HEK293T (cell line): ENCODE measurements around the gene KIDINS220.

ENCODE experiments used
- CTCF ChIA-PET: fragments of 350-600 bp; formaldehyde crosslinking; extraction: SDS; loops from one replicate; lab custom pipeline; 2021; ENCODE audit warnings: antibody characterized with exemption, inconsistent platforms; lab: Yijun Ruan, JAX
- POLR2A ChIA-PET: fragments of 350-600 bp; formaldehyde crosslinking; extraction: SDS; loops from one replicate; lab custom pipeline; 2020; ENCODE audit warnings: antibody characterized with exemption, inconsistent platforms; lab: Yijun Ruan, JAX
- DNase-seq: peaks from one replicate; pipeline ENCODE4 v3.0.0; 2012; ENCODE audit warnings: mixed read lengths; ENCODE audit errors: extremely low spot score
- ARNT ChIP-seq: fragments of 450-650 bp; IDR thresholded peaks from 2 replicates; pipeline ENCODE4 v1.6.1; 2017; ENCODE audit warnings: mild to moderate bottlenecking
- BHLHE40 ChIP-seq: fragments of 450-650 bp; IDR thresholded peaks from 2 replicates; pipeline ENCODE4 v1.6.1; 2016; ENCODE audit warnings: mild to moderate bottlenecking, moderate library complexity, borderline replicate concordance
- CTBP1 ChIP-seq: fragments of 450-650 bp; IDR thresholded peaks from 2 replicates; pipeline ENCODE4 v1.6.1; 2016; ENCODE audit warnings: borderline replicate concordance
- ELF4 ChIP-seq: fragments of 450-650 bp; IDR thresholded peaks from 2 replicates; pipeline ENCODE4 v1.6.1; 2017; ENCODE audit warnings: antibody characterized with exemption
- FOXA1 ChIP-seq: fragments of 450-650 bp; IDR thresholded peaks from 2 replicates; pipeline ENCODE4 v1.6.1; 2016; ENCODE audit warnings: mild to moderate bottlenecking
- FOXK2 ChIP-seq: fragments of 450-650 bp; IDR thresholded peaks from 2 replicates; pipeline ENCODE4 v1.6.1; 2016; ENCODE audit warnings: mild to moderate bottlenecking
- FOXM1 ChIP-seq: fragments of 450-650 bp; IDR thresholded peaks from 2 replicates; pipeline ENCODE4 v1.6.1; 2017; ENCODE audit warnings: mild to moderate bottlenecking, borderline replicate concordance
- HDGF ChIP-seq: fragments of 450-650 bp; IDR thresholded peaks from 2 replicates; pipeline ENCODE4 v1.6.1; 2017; ENCODE audit warnings: antibody characterized with exemption, borderline replicate concordance
- L3MBTL2 ChIP-seq: fragments of 450-650 bp; conservative IDR thresholded peaks from 2 replicates; pipeline ENCODE4 v1.6.1; 2016; ENCODE audit warnings: mild to moderate bottlenecking
- LEF1 ChIP-seq: fragments of 450-650 bp; IDR thresholded peaks from 2 replicates; pipeline ENCODE4 v1.6.1; 2017; ENCODE audit warnings: mild to moderate bottlenecking, borderline replicate concordance
- NFRKB ChIP-seq: fragments of 450-650 bp; IDR thresholded peaks from 2 replicates; pipeline ENCODE4 v1.6.1; 2016; ENCODE audit warnings: mild to moderate bottlenecking, moderate library complexity
- PKNOX1 ChIP-seq: fragments of 450-650 bp; IDR thresholded peaks from 2 replicates; pipeline ENCODE4 v1.6.1; 2016
- SP1 ChIP-seq: fragments of 450-650 bp; IDR thresholded peaks from 2 replicates; pipeline ENCODE4 v1.6.1; 2017
- SUZ12 ChIP-seq: fragments of 450-650 bp; IDR thresholded peaks from 2 replicates; pipeline ENCODE4 v1.6.1; 2016; ENCODE audit warnings: mild to moderate bottlenecking
- TARDBP ChIP-seq: fragments of 450-650 bp; IDR thresholded peaks from 2 replicates; pipeline ENCODE4 v1.6.1; 2016
- ZNF384 ChIP-seq: fragments of 450-650 bp; IDR thresholded peaks from 2 replicates; pipeline ENCODE4 v1.6.1; 2016

The KIDINS220 gene

GRCh38 chr2:8790739-8791162, 46.7 kb downstream of the KIDINS220 start:
- ChIA-PET POLR2A (no interaction called here), CTCF (no interaction called here)
- DNase-seq = no peak
- TF ChIP-seq NFRKB = no peak
- no peak for TF ChIP-seq ZNF384
- TF ChIP-seq CTBP1 = no peak

GRCh38 chr2:8786463-8786862, 51.0 kb downstream of the KIDINS220 start:
- POLR2A ChIA-PET = no interaction called here
- DNase-seq = no peak
- no peak for TF ChIP-seq FOXK2
- TF ChIP-seq ELF4 = no peak
- no peak for TF ChIP-seq PKNOX1
- no peak for TF ChIP-seq ZNF384
- no peak for TF ChIP-seq FOXA1
- no peak for TF ChIP-seq NFRKB
- CTCF ChIA-PET = no interaction called here

- TF ChIP-seq PKNOX1 = no peak
- no peak for TF ChIP-seq ZNF384
- no peak for TF ChIP-seq NFRKB
- TF ChIP-seq SUZ12 = no peak
- no peak for TF ChIP-seq HDGF
- TF ChIP-seq LEF1 = no peak
- no peak for TF ChIP-seq FOXA1
- no peak for TF ChIP-seq FOXK2
- no peak for TF ChIP-seq BHLHE40
- no peak for TF ChIP-seq FOXM1
- TF ChIP-seq L3MBTL2 = no peak
- TF ChIP-seq ARNT = no peak
- no peak for TF ChIP-seq ELF4
- no peak for TF ChIP-seq CTBP1
- TF ChIP-seq TARDBP = no peak
- POLR2A ChIA-PET = no interaction called here
- CTCF ChIA-PET = no interaction called here
- no peak for DNase-seq
Measured at GRCh38 chr2:8779795-8780671, 57.4 kb downstream of the KIDINS220 start.

- TF ChIP-seq FOXM1 (no peak), PKNOX1 (no peak), L3MBTL2 (no peak), ZNF384 (no peak), FOXK2 (no peak), BHLHE40 (no peak), NFRKB (no peak), SP1 (no peak), ELF4 (no peak), FOXA1 (no peak), LEF1 (no peak), SUZ12 (no peak), HDGF (no peak), TARDBP (no peak), ARNT (no peak), CTBP1 (no peak)
- CTCF ChIA-PET = no interaction called here
- DNase-seq = no peak
- POLR2A ChIA-PET = no interaction called here
Measured at GRCh38 chr2:8774371-8774770, 63.0 kb downstream of the KIDINS220 start.

GRCh38 chr2:8767324-8767723, 70.1 kb downstream of the KIDINS220 start:
- CTCF ChIA-PET = no interaction called here
- TF ChIP-seq CTBP1 = no peak
- TF ChIP-seq FOXM1 = no peak
- no peak for TF ChIP-seq BHLHE40
- TF ChIP-seq L3MBTL2 = no peak
- TF ChIP-seq PKNOX1 = no peak
- TF ChIP-seq ARNT = no peak
- no peak for TF ChIP-seq SP1
- TF ChIP-seq TARDBP = no peak
- no peak for TF ChIP-seq ELF4
- POLR2A ChIA-PET = no interaction called here
- no peak for DNase-seq
